CD4-positive, CD25-positive, alpha-beta regulatory T cell (primary cell): ENCODE results near the gene CEP112. TPM values are rescaled to one million over a fixed set of nuclear protein-coding genes. Genes with fewer than 3 reads are reported as not detected.

Source experiments
- ATAC-seq, 2 donors: fragments of 150-1000 bp; cut with Tn5 transposase; one replicate each; pipeline ENCODE4 v1.10.0; 2021; ENCODE audit warnings: low read depth in 2 of 2, moderate number of reproducible peaks in 2 of 2, moderate library complexity in 1 of 2
- DNase-seq, 3 donors: peaks; one replicate each; pipeline versions ENCODE4 v3.0.0 to v3.0.0-alpha.2; 2012 to 2022; ENCODE audit warnings: mixed read lengths in 1 of 3
- H3K27ac ChIP-seq: one replicate; pipeline ENCODE4 v1.7.0; 2013; ENCODE audit warnings: mild to moderate bottlenecking, low read length; ENCODE audit not compliant: insufficient read depth, poor library complexity, severe bottlenecking
- H3K27me3 ChIP-seq: one replicate; pipeline ENCODE4 v1.7.0; 2013; ENCODE audit warnings: low read length; ENCODE audit not compliant: control insufficient read depth, insufficient read depth
- H3K36me3 ChIP-seq: one replicate; pipeline ENCODE4 v1.7.0; 2013; ENCODE audit warnings: mild to moderate bottlenecking, low read length, moderate library complexity; ENCODE audit not compliant: control insufficient read depth, insufficient read depth
- H3K4me1 ChIP-seq: 2 replicates; pipeline ENCODE4 v1.7.0; 2013; ENCODE audit warnings: mild to moderate bottlenecking, low read length; ENCODE audit not compliant: insufficient read depth, control insufficient read depth, poor library complexity, severe bottlenecking
- H3K4me3 ChIP-seq: one replicate; pipeline ENCODE4 v1.7.0; 2013; ENCODE audit warnings: low read depth, mild to moderate bottlenecking, low read length, moderate library complexity
- H3K9me3 ChIP-seq, 2 experiments: 1 replicate in 1 of 2; 2 replicates in 1 of 2; pipeline ENCODE4 v1.7.0; 2013; ENCODE audit warnings: low read length in 2 of 2, mild to moderate bottlenecking in 1 of 2, moderate library complexity in 1 of 2; ENCODE audit not compliant: control insufficient read depth in 2 of 2
- H3K27ac Mint-ChIP-seq, 3 donors: one replicate each; pipeline ENCODE4 v1.8.0; 2020 to 2022; ENCODE audit warnings: mild to moderate bottlenecking in 3 of 3, mixed read lengths in 3 of 3, moderate library complexity in 2 of 3
- H3K27me3 Mint-ChIP-seq: one replicate; pipeline ENCODE4 v1.8.0; 2022; ENCODE audit warnings: mild to moderate bottlenecking, mixed read lengths
- H3K36me3 Mint-ChIP-seq: one replicate; pipeline ENCODE4 v1.8.0; 2020; ENCODE audit warnings: mixed read lengths
- H3K4me1 Mint-ChIP-seq, 4 donors: one replicate each; pipeline ENCODE4 v1.8.0; 2020 to 2022; ENCODE audit warnings: mixed read lengths in 4 of 4, mild to moderate bottlenecking in 1 of 4
- H3K4me3 Mint-ChIP-seq, 4 donors: one replicate each; pipeline ENCODE4 v1.8.0; 2020 to 2022; ENCODE audit warnings: mild to moderate bottlenecking in 4 of 4, mixed read lengths in 4 of 4, moderate library complexity in 3 of 4
- H3K9me3 Mint-ChIP-seq, 7 donors: one replicate each; pipeline ENCODE4 v1.8.0; 2020 to 2022; ENCODE audit warnings: mixed read lengths in 7 of 7, mild to moderate bottlenecking in 3 of 7, moderate library complexity in 2 of 7
- polyA plus RNA-seq, 4 donors: library from polyadenylated mRNA; unstranded; fragments of 300-500 nt; fragmentation: Illumina TruSeq; gene quantifications; one replicate each; pipeline ENCODE4 v1.2.3, GENCODE V29; 2021
- total RNA-seq: library from RNA; stranded (reverse); gene quantifications from one replicate; pipeline ENCODE4 v1.2.3, GENCODE V29; 2022

CEP112 gene
- total and polyA plus RNA-seq, 5 donors from 2014 or later: 0.15 to 2.3 (median 0.54) TPM; not detected in 1

DNA sequence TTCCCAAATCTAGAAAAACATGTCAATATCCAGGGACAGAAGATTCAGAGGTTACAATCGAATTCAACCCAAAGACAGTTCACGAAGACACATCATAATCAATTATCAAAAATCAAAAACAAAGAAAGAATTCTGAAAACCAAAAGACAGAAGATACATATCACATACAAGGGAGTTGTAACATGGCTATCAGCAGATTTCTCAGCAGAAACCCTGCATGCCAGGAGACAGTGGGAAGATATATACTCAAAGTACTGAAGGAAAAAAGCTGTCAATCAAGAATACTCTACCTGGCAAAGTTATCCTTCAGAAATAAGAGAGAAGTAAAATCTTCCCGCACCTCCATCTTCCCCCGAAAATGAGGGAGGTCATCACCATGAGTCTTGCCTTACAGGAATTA is 258.6 kb downstream of the CEP112 start:
- Histone ChIP-seq H3K27me3 (no peaks in the 10 kb centered on the region), H3K27ac (no peak overlapping the region), H3K4me3 (no peak overlapping the region), H3K9me3 (no peaks in the 10 kb centered on the region), H3K4me1 (no peaks in the 10 kb centered on the region), H3K36me3 (no peaks in the 10 kb centered on the region)
- no peak overlapping the region for H3K4me3 Mint-ChIP-seq
- peaks cover 0 to 5% (median 0%) of the 10 kb centered on the region in 4 donors for H3K4me1 Mint-ChIP-seq
- no peak overlapping the region for H3K27ac Mint-ChIP-seq
- DNase-seq (no peak), ATAC-seq (no peak)
- peaks cover 0 to 13% (median 8%) of the 10 kb centered on the region in 7 donors for H3K9me3 Mint-ChIP-seq
- no peaks in the 10 kb centered on the region for H3K36me3 Mint-ChIP-seq
- H3K27me3 Mint-ChIP-seq: peaks cover 4% of the 10 kb centered on the region

DNA sequence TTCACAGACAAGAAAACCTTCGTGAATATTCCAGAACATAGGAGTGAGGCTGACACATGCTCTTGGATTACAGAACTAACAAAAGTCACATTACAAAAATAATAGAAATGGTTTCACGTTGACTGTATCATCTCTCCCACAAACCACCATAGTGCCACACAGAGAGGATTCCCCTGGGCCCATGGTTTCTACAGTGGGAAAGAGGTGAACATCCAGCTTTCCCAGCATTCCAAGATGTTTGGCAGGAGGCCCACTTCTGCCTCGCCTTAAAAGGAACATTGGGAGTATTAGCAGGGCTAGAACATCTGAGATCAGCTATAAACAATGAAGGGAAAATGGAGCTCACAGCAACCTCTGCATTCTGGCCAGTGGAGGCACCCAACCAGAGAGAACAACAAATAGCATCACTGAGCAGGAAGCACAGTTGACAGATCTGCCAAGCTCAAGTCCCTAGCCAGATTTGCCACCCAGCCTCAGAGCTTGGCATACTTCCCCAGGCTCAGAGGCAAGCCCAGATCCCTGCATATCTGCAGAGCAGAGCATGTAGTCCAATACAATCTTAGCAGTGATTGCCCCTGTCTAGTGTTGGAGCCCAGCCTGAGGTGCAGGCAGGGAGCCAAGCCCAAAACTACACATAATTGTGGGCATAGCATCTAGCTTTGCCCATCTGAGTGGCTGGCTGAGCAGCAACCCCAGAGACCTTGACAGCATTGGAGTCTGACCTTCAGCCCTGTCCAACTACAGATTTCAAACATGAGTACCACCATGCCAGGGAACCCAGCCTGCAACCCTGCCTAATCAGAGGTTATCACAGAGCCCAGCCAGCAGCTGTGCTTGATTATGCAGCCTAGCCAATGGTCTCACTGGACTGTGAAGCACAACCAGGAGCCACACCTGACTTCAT is 260.4 kb downstream of the CEP112 start:
- Histone ChIP-seq H3K4me1 (no peaks in the 10 kb centered on the region), H3K36me3 (no peaks in the 10 kb centered on the region), H3K9me3 (no peaks in the 10 kb centered on the region), H3K27ac (no peak overlapping the region), H3K4me3 (no peak overlapping the region), H3K27me3 (no peaks in the 10 kb centered on the region)
- H3K36me3 Mint-ChIP-seq: no peaks in the 10 kb centered on the region
- no peak overlapping the region for H3K4me3 Mint-ChIP-seq
- no peak for ATAC-seq
- no peak for DNase-seq
- H3K27ac Mint-ChIP-seq: no peak overlapping the region
- H3K27me3 Mint-ChIP-seq: peaks cover 7% of the 10 kb centered on the region
- H3K4me1 Mint-ChIP-seq: peaks cover 0 to 5% (median 0%) of the 10 kb centered on the region in 4 donors
- H3K9me3 Mint-ChIP-seq: peaks cover 0 to 13% (median 8%) of the 10 kb centered on the region in 7 donors

DNA sequence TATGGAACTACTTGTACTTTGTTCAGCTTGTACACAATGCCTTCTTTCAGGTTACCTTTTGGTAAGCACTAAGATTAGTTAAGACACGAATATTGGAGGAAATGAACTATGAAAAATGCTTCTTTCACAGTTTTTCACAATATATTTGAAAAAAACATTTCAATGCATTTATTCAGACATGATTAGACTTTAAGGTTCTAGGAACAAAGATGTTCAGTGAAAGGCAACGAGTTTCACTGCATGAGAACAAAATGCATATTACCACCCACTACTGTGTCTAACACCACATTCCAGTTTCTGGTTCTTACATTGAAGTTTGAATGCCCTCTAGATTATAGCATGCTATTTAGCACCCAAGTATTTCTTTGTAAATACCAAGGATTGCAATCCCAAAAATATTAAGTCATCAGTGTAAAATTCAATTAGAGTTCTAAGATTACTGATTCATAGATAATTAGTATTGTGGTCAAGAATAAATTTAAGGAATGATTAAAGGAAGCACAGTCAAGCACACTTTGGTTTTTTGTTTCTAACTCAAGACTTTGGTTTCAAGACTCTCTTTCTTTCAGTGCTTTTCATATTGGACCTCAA is 261.7 kb downstream of the CEP112 start:
- ATAC-seq: no peak
- Mint-ChIP-seq H3K27ac (no peak overlapping the region), H3K27me3 (peaks cover 7% of the 10 kb centered on the region), H3K36me3 (no peaks in the 10 kb centered on the region), H3K4me3 (no peak overlapping the region), H3K9me3 (peaks cover 0 to 12% (median 7%) of the 10 kb centered on the region in 7 donors), H3K4me1 (no peaks in the 10 kb centered on the region)
- H3K27ac ChIP-seq: no peak overlapping the region
- no peak for DNase-seq
- H3K9me3 ChIP-seq: no peaks in the 10 kb centered on the region
- H3K4me3 ChIP-seq: no peak overlapping the region
- no peaks in the 10 kb centered on the region for H3K4me1 ChIP-seq
- no peaks in the 10 kb centered on the region for H3K27me3 ChIP-seq
- no peaks in the 10 kb centered on the region for H3K36me3 ChIP-seq

DNA sequence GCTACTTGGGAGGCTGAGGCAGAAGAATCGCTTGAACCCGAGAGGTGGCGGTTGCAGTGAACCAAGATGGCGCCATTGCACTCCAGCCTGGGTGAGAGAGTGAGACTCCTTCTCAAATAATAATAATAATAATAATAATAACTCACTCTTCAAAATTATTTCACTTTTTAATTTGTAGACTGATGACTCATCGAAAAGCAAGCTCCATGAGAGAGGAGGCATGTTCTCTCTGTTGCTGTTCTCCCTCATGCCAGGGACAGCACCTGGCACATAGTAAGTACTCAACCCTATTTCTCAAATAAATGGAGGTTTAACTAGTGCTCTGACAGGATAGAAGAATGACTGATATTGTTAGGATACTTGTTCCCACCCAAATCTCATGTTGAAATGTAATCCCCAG is 265.3 kb downstream of the CEP112 start:
- Mint-ChIP-seq H3K4me3 (no peak overlapping the region), H3K27ac (no peak overlapping the region), H3K9me3 (peaks cover 0 to 2% (median 0%) of the 10 kb centered on the region in 7 donors), H3K36me3 (no peaks in the 10 kb centered on the region), H3K4me1 (no peaks in the 10 kb centered on the region), H3K27me3 (peaks cover 7% of the 10 kb centered on the region)
- DNase-seq (no peak), ATAC-seq (no peak)
- Histone ChIP-seq H3K27me3 (no peaks in the 10 kb centered on the region), H3K27ac (no peak overlapping the region), H3K9me3 (no peaks in the 10 kb centered on the region), H3K4me1 (no peaks in the 10 kb centered on the region), H3K4me3 (no peak overlapping the region), H3K36me3 (no peaks in the 10 kb centered on the region)

DNA sequence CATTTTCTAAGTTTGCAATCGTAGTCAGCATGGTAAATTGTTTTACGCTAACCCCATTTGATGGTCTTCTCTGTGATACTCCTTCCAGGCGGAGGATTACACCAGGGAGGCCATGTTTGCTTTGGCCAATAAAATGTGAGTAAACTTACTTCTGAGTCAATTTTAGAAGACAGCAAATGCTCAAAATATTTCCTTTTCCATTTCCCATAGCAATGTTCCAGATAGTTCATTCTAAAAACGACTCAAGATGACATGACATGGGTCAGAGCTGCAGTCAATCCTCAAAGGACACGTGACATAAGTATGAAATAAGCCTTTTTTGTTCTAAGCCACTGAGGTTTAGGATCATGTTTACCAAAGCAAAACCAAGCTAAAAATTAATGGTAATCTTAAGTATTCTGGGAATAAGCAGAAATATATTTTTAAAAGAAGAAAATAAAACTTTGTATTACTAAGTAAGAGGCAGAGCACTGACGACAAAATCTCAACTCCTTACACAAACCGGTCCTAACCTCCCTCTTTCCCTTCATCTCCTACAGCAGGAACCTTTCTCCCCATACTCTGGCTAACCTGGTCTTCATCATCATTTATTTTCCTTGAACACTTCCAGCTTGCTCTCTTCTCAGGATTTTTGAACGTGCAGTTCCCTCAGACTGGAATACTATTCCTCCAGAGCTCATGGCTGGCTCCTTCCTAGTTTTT is 266.2 kb downstream of the CEP112 start:
- Histone ChIP-seq H3K9me3 (no peaks in the 10 kb centered on the region), H3K4me3 (no peak overlapping the region), H3K27ac (no peak overlapping the region), H3K36me3 (no peaks in the 10 kb centered on the region), H3K27me3 (no peaks in the 10 kb centered on the region), H3K4me1 (no peaks in the 10 kb centered on the region)
- no peaks in the 10 kb centered on the region for H3K4me1 Mint-ChIP-seq
- no peak for ATAC-seq
- H3K9me3 Mint-ChIP-seq: peaks cover 0 to 2% (median 0%) of the 10 kb centered on the region in 7 donors
- H3K36me3 Mint-ChIP-seq: no peaks in the 10 kb centered on the region
- DNase-seq: no peak
- H3K27ac Mint-ChIP-seq: no peak overlapping the region
- H3K4me3 Mint-ChIP-seq: no peak overlapping the region
- H3K27me3 Mint-ChIP-seq: peaks cover 7% of the 10 kb centered on the region

DNA sequence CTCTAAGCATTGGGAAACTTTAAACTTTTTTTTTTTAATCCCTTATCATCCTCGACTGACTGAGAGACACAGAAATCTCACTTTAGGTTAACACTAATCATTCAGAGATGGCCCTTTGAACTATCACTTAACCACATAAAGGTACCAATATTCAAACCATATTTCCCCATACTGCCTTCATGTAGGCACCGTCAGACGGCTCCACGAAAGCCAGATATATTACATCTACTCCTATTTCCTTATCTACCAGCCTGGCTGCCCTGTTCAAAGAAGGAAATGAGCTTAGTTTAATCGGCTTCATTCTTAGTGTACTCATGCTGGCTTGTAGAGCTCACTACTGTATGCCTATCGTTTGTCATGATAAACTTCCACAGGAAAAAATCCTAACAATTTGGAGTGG is 270.9 kb downstream of the CEP112 start:
- no peaks in the 10 kb centered on the region for H3K4me1 Mint-ChIP-seq
- no peak overlapping the region for H3K27ac ChIP-seq
- H3K4me1 ChIP-seq: no peaks in the 10 kb centered on the region
- H3K9me3 Mint-ChIP-seq: no peaks in the 10 kb centered on the region
- no peaks in the 10 kb centered on the region for H3K36me3 ChIP-seq
- peak overlapping the region in 1 of 3 donors; percentile 76 for H3K27ac Mint-ChIP-seq
- ATAC-seq: no peak
- H3K4me3 Mint-ChIP-seq: no peak overlapping the region
- H3K27me3 ChIP-seq: no peaks in the 10 kb centered on the region
- H3K9me3 ChIP-seq: no peaks in the 10 kb centered on the region
- no peaks in the 10 kb centered on the region for H3K27me3 Mint-ChIP-seq
- DNase-seq: no peak
- no peaks in the 10 kb centered on the region for H3K36me3 Mint-ChIP-seq
- H3K4me3 ChIP-seq: no peak overlapping the region

DNA sequence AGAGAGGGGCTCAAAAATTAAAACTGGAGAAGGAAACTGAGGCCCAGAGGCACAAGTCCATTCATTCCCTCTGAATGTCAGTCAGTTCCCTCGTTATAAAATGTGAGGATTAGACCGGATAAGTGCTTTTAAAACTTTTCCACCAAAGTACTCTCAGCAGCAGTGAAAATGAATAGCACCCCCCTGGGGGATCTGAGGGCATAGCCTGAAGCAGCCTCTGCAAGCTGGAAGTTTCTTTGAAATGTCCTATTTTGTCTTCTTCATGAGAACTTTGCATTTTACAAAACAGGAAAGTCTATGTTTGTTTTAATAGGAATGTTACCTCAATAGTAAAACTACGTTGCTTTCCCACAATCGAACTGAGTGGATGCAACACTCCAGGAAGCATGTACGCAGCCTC is 273.0 kb downstream of the CEP112 start:
- H3K9me3 Mint-ChIP-seq: peaks cover 0 to 2% (median 0%) of the 10 kb centered on the region in 7 donors
- no peaks in the 10 kb centered on the region for H3K4me1 ChIP-seq
- no peak for ATAC-seq

More for the DNA sequence above, 273.0 kb downstream of the CEP112 start:
- Histone ChIP-seq H3K36me3 (no peaks in the 10 kb centered on the region), H3K27ac (no peak overlapping the region), H3K4me3 (no peak overlapping the region), H3K27me3 (no peaks in the 10 kb centered on the region), H3K9me3 (no peaks in the 10 kb centered on the region)
- H3K27me3 Mint-ChIP-seq: no peaks in the 10 kb centered on the region
- DNase-seq: no peak
- no peak overlapping the region for H3K4me3 Mint-ChIP-seq
- no peaks in the 10 kb centered on the region for H3K36me3 Mint-ChIP-seq
- H3K4me1 Mint-ChIP-seq: peaks cover 0 to 10% (median 0%) of the 10 kb centered on the region in 4 donors
- H3K27ac Mint-ChIP-seq: no peak overlapping the region
